HepG2 (cell line): ENCODE results near the gene NOSIP. TPM values are rescaled to one million over a fixed set of nuclear protein-coding genes. Genes with fewer than 3 reads are reported as not detected.

Experiments used
- BHLHE40 ChIP-seq: IDR thresholded peaks from 2 replicates; pipeline ENCODE4 v1.6.1; 2011; ENCODE audit warnings: low read length, improper control_type of control experiment
- CBX2 ChIP-seq, 2 experiments: fragments of 200-600 bp in 1 of 2; sonication (generic); formaldehyde crosslinking in 1 of 2; IDR thresholded peaks; 2 replicates each; pipeline versions ENCODE4 v1.7.0 to v1.8.1; 2018 to 2022; ENCODE audit warnings: low read depth in 2 of 2, low read length in 1 of 2, mild to moderate bottlenecking in 1 of 2, missing genetic modification reagents in 1 of 2
- EP300 ChIP-seq, 3 experiments: sonication (generic) in 1 of 3; formaldehyde crosslinking in 1 of 3; IDR thresholded peaks; 2 replicates each; pipeline versions ENCODE4 v1.5.1 to v1.6.1; 2011 to 2020; ENCODE audit warnings: low read depth in 2 of 3, low read length in 2 of 3, borderline replicate concordance in 1 of 3, improper control_type of control experiment in 1 of 3, mild to moderate bottlenecking in 1 of 3, missing genetic modification reagents in 1 of 3, moderate library complexity in 1 of 3
- FOXA3 ChIP-seq: IDR thresholded peaks from 2 replicates; pipeline ENCODE4 v1.6.1; 2016; ENCODE audit warnings: missing genetic modification reagents, missing compliant biosample characterization
- IRF2 ChIP-seq: IDR thresholded peaks from 2 replicates; pipeline ENCODE4 v1.6.1; 2018; ENCODE audit warnings: missing genetic modification reagents, missing compliant biosample characterization
- KAT8 ChIP-seq: IDR thresholded peaks from 2 replicates; pipeline ENCODE4 v1.6.1; 2016; ENCODE audit warnings: missing genetic modification reagents, missing compliant biosample characterization
- KLF12 ChIP-seq: sonication (generic); formaldehyde crosslinking; IDR thresholded peaks from 2 replicates; pipeline ENCODE4 v1.4.0; 2020; ENCODE audit warnings: missing genetic modification reagents, borderline replicate concordance
- KLF16 ChIP-seq, 2 experiments: sonication (generic) in 1 of 2; formaldehyde crosslinking in 1 of 2; IDR thresholded peaks; 2 replicates each; pipeline versions ENCODE4 v1.6.1 to v1.8.0; 2016 to 2023; ENCODE audit warnings: missing genetic modification reagents in 2 of 2, missing compliant biosample characterization in 1 of 2
- MIER2 ChIP-seq: IDR thresholded peaks from 2 replicates; pipeline ENCODE4 v1.6.1; 2016; ENCODE audit warnings: missing biosample characterization, missing genetic modification reagents
- NFKB2 ChIP-seq: sonication (generic); formaldehyde crosslinking; IDR thresholded peaks from 2 replicates; pipeline ENCODE4 v1.4.0; 2020; ENCODE audit warnings: missing genetic modification reagents, borderline replicate concordance
- NR2F1 ChIP-seq, 2 experiments: fragments of 450-650 bp in 1 of 2; formaldehyde crosslinking in 1 of 2; IDR thresholded peaks; 2 replicates each; pipeline versions ENCODE4 v1.5.0 to v1.6.1; 2016 to 2020; ENCODE audit warnings: mild to moderate bottlenecking in 1 of 2, missing compliant biosample characterization in 1 of 2, missing genetic modification reagents in 1 of 2, moderate library complexity in 1 of 2
- SOX5 ChIP-seq: IDR thresholded peaks from 2 replicates; pipeline ENCODE4 v1.6.1; 2016; ENCODE audit warnings: borderline replicate concordance
- SUZ12 ChIP-seq: fragments of 150-350 bp; IDR thresholded peaks from 2 replicates; pipeline ENCODE4 v1.6.1; 2014; ENCODE audit warnings: low read depth, low read length
- TFAP4 ChIP-seq: sonication (generic); IDR thresholded peaks from 2 replicates; pipeline ENCODE4 v1.6.1; 2016; ENCODE audit warnings: low read depth, borderline replicate concordance
- ZFP62 ChIP-seq: sonication (generic); formaldehyde crosslinking; IDR thresholded peaks from 2 replicates; pipeline ENCODE4 v1.4.0; 2020; ENCODE audit warnings: missing genetic modification reagents
- ZKSCAN5 ChIP-seq: sonication (generic); formaldehyde crosslinking; IDR thresholded peaks from 2 replicates; pipeline ENCODE4 v1.5.1; 2020; ENCODE audit warnings: mild to moderate bottlenecking, missing genetic modification reagents
- ZNF530 ChIP-seq: sonication (generic); formaldehyde crosslinking; IDR thresholded peaks from 2 replicates; pipeline ENCODE4 v1.5.0; 2020; ENCODE audit warnings: low read depth, mild to moderate bottlenecking, missing genetic modification reagents
- polyA plus RNA-seq, 8 experiments: library from polyadenylated mRNA; depleted of rRNA in 3 of 8; stranded (reverse) in 7 of 8; unstranded in 1 of 8; fragments of >200 nt; fragmentation: Illumina TruSeq in 4 of 8; extraction: Trizol in 4 of 8; gene quantifications; 2 replicates each; pipeline versions ENCODE4 v1.2.1 to v1.2.3, GENCODE V29; 2011 to 2016; ENCODE audit warnings: low read depth in 4 of 8, missing spikeins in 1 of 8, mixed read lengths in 1 of 8; ENCODE audit not compliant: insufficient read depth in 1 of 8
- total RNA-seq, 5 experiments: library from RNA; depleted of rRNA; stranded (reverse); fragments of >200 nt; fragmentation: Illumina TruSeq; extraction: Trizol; gene quantifications; 2 replicates each; pipeline ENCODE4 v1.2.3, GENCODE V29; 2016; ENCODE audit warnings: low read depth in 1 of 5
- TF ChIP-seq, protein P1 (sequence below): sonication (generic); formaldehyde crosslinking; IDR thresholded peaks from 2 replicates; pipeline ENCODE4 v1.4.0; 2020; ENCODE audit warnings: missing genetic modification reagents
- TF ChIP-seq, protein P2 (sequence below): sonication (generic); formaldehyde crosslinking; IDR thresholded peaks from 2 replicates; pipeline ENCODE4 v1.4.0; 2020; ENCODE audit warnings: missing genetic modification reagents, borderline replicate concordance
- TF ChIP-seq, protein P3 (sequence below): sonication (generic); formaldehyde crosslinking; IDR thresholded peaks from 2 replicates; pipeline ENCODE4 v1.8.1; 2023; ENCODE audit warnings: mild to moderate bottlenecking, missing genetic modification reagents

Gene NOSIP
- total and polyA plus RNA-seq, 2 of the 13 experiments (the other 11 are each of a cell fraction or from before 2014, with no cell fraction given) = 54.3 to 78.0 TPM

GRCh38 chr19:49512970-49513745 is 67.2 kb downstream of the NOSIP start (continued):
- TF ChIP-seq, protein P1, sequence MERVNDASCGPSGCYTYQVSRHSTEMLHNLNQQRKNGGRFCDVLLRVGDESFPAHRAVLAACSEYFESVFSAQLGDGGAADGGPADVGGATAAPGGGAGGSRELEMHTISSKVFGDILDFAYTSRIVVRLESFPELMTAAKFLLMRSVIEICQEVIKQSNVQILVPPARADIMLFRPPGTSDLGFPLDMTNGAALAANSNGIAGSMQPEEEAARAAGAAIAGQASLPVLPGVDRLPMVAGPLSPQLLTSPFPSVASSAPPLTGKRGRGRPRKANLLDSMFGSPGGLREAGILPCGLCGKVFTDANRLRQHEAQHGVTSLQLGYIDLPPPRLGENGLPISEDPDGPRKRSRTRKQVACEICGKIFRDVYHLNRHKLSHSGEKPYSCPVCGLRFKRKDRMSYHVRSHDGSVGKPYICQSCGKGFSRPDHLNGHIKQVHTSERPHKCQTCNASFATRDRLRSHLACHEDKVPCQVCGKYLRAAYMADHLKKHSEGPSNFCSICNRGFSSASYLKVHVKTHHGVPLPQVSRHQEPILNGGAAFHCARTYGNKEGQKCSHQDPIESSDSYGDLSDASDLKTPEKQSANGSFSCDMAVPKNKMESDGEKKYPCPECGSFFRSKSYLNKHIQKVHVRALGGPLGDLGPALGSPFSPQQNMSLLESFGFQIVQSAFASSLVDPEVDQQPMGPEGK (CRISPR knock-in tag) = peak; percentile 96
- TF ChIP-seq ZKSCAN5 (CRISPR knock-in tag) (no peak), SUZ12 (no peak), KLF16 (CRISPR knock-in tag; IDR thresholded peaks at IDR 0.05) (peak in 1 of 2 experiments; percentile 69; a peak in 1 of 4 replicates), SOX5 (CRISPR knock-in tag) (peak; percentile 64), KLF12 (CRISPR knock-in tag) (0 out of 2 replicates have a peak, but pooled peaks have one; percentile 43), ZFP62 (no peak), MIER2 (no peak), FOXA3 (CRISPR knock-in tag) (peak; percentile 44; the same call in 1 of the 2 replicates), EP300 (IDR thresholded peaks at IDR 0.05; ENCODE audit: low read depth in 2 of 2, low read length in 2 of 2) (peak in 1 of 2 experiments; percentile 11; a peak in 1 of 4 replicates), EP300 (CRISPR knock-in tag; IDR thresholded peaks at IDR 0.05; ENCODE audit: borderline replicate concordance) (no peak), NFKB2 (CRISPR knock-in tag) (peak; percentile 24; the same call in 1 of the 2 replicates), BHLHE40 (peak; percentile 52; the same call in 1 of the 2 replicates), IRF2 (CRISPR knock-in tag) (peak; percentile 74), NR2F1 (CRISPR knock-in tag; IDR thresholded peaks at IDR 0.05) (no peak), TFAP4 (peak; percentile 5; the same call in 1 of the 2 replicates), ZNF530 (CRISPR knock-in tag) (no peak), CBX2 (IDR thresholded peaks at IDR 0.05; ENCODE audit: low read depth, low read length) (no peak), CBX2 (CRISPR knock-in tag; IDR thresholded peaks at IDR 0.05; ENCODE audit: low read depth) (no peak), KAT8 (CRISPR knock-in tag) (peak; percentile 65)
- TF ChIP-seq, protein P2, sequence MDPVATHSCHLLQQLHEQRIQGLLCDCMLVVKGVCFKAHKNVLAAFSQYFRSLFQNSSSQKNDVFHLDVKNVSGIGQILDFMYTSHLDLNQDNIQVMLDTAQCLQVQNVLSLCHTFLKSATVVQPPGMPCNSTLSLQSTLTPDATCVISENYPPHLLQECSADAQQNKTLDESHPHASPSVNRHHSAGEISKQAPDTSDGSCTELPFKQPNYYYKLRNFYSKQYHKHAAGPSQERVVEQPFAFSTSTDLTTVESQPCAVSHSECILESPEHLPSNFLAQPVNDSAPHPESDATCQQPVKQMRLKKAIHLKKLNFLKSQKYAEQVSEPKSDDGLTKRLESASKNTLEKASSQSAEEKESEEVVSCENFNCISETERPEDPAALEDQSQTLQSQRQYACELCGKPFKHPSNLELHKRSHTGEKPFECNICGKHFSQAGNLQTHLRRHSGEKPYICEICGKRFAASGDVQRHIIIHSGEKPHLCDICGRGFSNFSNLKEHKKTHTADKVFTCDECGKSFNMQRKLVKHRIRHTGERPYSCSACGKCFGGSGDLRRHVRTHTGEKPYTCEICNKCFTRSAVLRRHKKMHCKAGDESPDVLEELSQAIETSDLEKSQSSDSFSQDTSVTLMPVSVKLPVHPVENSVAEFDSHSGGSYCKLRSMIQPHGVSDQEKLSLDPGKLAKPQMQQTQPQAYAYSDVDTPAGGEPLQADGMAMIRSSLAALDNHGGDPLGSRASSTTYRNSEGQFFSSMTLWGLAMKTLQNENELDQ (CRISPR knock-in tag) = no peak
- TF ChIP-seq, protein P3, sequence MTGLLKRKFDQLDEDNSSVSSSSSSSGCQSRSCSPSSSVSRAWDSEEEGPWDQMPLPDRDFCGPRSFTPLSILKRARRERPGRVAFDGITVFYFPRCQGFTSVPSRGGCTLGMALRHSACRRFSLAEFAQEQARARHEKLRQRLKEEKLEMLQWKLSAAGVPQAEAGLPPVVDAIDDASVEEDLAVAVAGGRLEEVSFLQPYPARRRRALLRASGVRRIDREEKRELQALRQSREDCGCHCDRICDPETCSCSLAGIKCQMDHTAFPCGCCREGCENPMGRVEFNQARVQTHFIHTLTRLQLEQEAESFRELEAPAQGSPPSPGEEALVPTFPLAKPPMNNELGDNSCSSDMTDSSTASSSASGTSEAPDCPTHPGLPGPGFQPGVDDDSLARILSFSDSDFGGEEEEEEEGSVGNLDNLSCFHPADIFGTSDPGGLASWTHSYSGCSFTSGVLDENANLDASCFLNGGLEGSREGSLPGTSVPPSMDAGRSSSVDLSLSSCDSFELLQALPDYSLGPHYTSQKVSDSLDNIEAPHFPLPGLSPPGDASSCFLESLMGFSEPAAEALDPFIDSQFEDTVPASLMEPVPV (CRISPR knock-in tag) = peak; percentile 72; the same call in 1 of the 2 replicates
